IMR-90 (cell line): ENCODE measurements around the gene KMT2E. TPM values are rescaled to one million over a fixed set of nuclear protein-coding genes. Genes with fewer than 3 reads are reported as not detected.

ENCODE experiments used
- ATAC-seq: fragments of 200-7000 bp; cut with Tn5 transposase; 2 replicates; pipeline ENCODE4 v1.9.1; 2020; ENCODE audit warnings: low read depth, mild to moderate bottlenecking, moderate library complexity
- BruUV-seq: library from RNA; stranded (reverse); fragments of 400-500 nt; replicated peaks from 2 replicates; lab custom pipeline; 2021; lab: Mats Ljungman, UMichigan
- CTCF ChIA-PET: fragments of 300-600 bp; formaldehyde crosslinking; extraction: SDS; loops from one replicate; lab custom pipeline; 2021; ENCODE audit warnings: antibody characterized with exemption; lab: Yijun Ruan, JAX
- POLR2A ChIA-PET: fragments of 300-600 bp; sonication (Branson Sonifier 250); formaldehyde crosslinking; loops from one replicate; lab custom pipeline; 2022; ENCODE audit warnings: antibody characterized with exemption; ENCODE audit not compliant: unreplicated experiment; lab: Charles Lee
- DNase-seq: peaks from one replicate; pipeline ENCODE4 v3.0.0; 2013
- H2AFZ ChIP-seq: replicated peaks from 2 replicates; pipeline ENCODE3; 2013; ENCODE audit warnings: low read length, mild to moderate bottlenecking; ENCODE audit not compliant: poor library complexity
- H2AK5ac ChIP-seq: 2 replicates; pipeline ENCODE4 v1.6.1; 2013; ENCODE audit warnings: low read depth, low read length, inconsistent platforms
- H2AK9ac ChIP-seq: replicated peaks from 2 replicates; pipeline ENCODE3; 2013; ENCODE audit warnings: mild to moderate bottlenecking, low read depth, low read length, moderate library complexity; ENCODE audit not compliant: poor library complexity
- H2BK120ac ChIP-seq: 2 replicates; pipeline ENCODE4 v1.6.1; 2013; ENCODE audit warnings: low read depth, low read length, inconsistent platforms
- H2BK15ac ChIP-seq: 3 replicates; pipeline ENCODE4 v1.6.1; 2013; ENCODE audit warnings: low read depth, low read length, inconsistent platforms
- H2BK20ac ChIP-seq: 2 replicates; pipeline ENCODE4 v1.6.1; 2013; ENCODE audit warnings: low read depth, mild to moderate bottlenecking, inconsistent platforms, low read length, moderate library complexity
- H2BK5ac ChIP-seq: 2 replicates; pipeline ENCODE4 v1.6.1; 2013; ENCODE audit warnings: mild to moderate bottlenecking, low read depth, low read length, inconsistent platforms; ENCODE audit not compliant: poor library complexity, severe bottlenecking
- H3K14ac ChIP-seq: replicated peaks from 2 replicates; pipeline ENCODE4 v1.6.1; 2013; ENCODE audit warnings: low read depth, low read length, inconsistent platforms
- H3K18ac ChIP-seq: 2 replicates; pipeline ENCODE4 v1.6.1; 2013; ENCODE audit warnings: low read depth, low read length, control low read depth
- H3K23ac ChIP-seq: 2 replicates; pipeline ENCODE4 v1.6.1; 2013; ENCODE audit warnings: low read depth, low read length, inconsistent platforms
- H3K27ac ChIP-seq: 2 replicates; pipeline ENCODE4 v1.5.1; 2013; ENCODE audit warnings: mild to moderate bottlenecking, control low read depth, low read length; ENCODE audit not compliant: insufficient read depth
- H3K27me3 ChIP-seq: 2 replicates; pipeline ENCODE4 v1.6.1; 2013; ENCODE audit warnings: low read length; ENCODE audit not compliant: control insufficient read depth, insufficient read depth
- H3K36me3 ChIP-seq: 2 replicates; pipeline ENCODE4 v1.6.1; 2013; ENCODE audit warnings: low read length, mixed read lengths; ENCODE audit not compliant: control insufficient read depth, insufficient read depth
- H3K4ac ChIP-seq: 2 replicates; pipeline ENCODE4 v1.6.1; 2013; ENCODE audit warnings: low read depth, low read length, inconsistent platforms
- H3K4me1 ChIP-seq: 2 replicates; pipeline ENCODE4 v1.6.1; 2013; ENCODE audit warnings: low read length, mixed read lengths; ENCODE audit not compliant: control insufficient read depth, insufficient read depth
- H3K4me2 ChIP-seq: 2 replicates; pipeline ENCODE4 v1.6.1; 2013; ENCODE audit warnings: low read depth, mild to moderate bottlenecking, control low read depth, low read length, moderate library complexity
- H3K4me3 ChIP-seq: 2 replicates; pipeline ENCODE4 v1.5.1; 2013; ENCODE audit warnings: low read depth, mild to moderate bottlenecking, control low read depth, low read length, moderate library complexity; ENCODE audit not compliant: insufficient read depth
- H3K56ac ChIP-seq: 2 replicates; pipeline ENCODE4 v1.6.1; 2013; ENCODE audit warnings: low read length, inconsistent platforms; ENCODE audit not compliant: insufficient read depth; ENCODE audit errors: extremely low read depth
- H3K79me1 ChIP-seq, 2 experiments: 2 replicates each; pipeline ENCODE4 v1.6.1; 2013; ENCODE audit warnings: low read length in 2 of 2, inconsistent platforms in 1 of 2, low read depth in 1 of 2
- H3K9ac ChIP-seq: 2 replicates; pipeline ENCODE4 v1.6.1; 2013; ENCODE audit warnings: low read depth, low read length, control low read depth
- H3K9me1 ChIP-seq: 2 replicates; pipeline ENCODE4 v1.6.1; 2013; ENCODE audit warnings: low read length, inconsistent platforms; ENCODE audit not compliant: insufficient read depth
- H3K9me3 ChIP-seq: 2 replicates; pipeline ENCODE4 v1.6.1; 2013; ENCODE audit warnings: low read length; ENCODE audit not compliant: control insufficient read depth, insufficient read depth
- H4K20me1 ChIP-seq: 2 replicates; pipeline ENCODE4 v1.6.1; 2013; ENCODE audit warnings: low read length, inconsistent platforms; ENCODE audit not compliant: insufficient read depth
- H4K5ac ChIP-seq: 2 replicates; pipeline ENCODE4 v1.6.1; 2013; ENCODE audit warnings: mild to moderate bottlenecking, low read depth, low read length, control low read depth
- H4K8ac ChIP-seq, 2 experiments: 2 replicates each; pipeline ENCODE4 v1.6.1; 2013; ENCODE audit warnings: low read depth in 2 of 2, low read length in 2 of 2, control low read depth in 1 of 2, inconsistent platforms in 1 of 2
- H4K91ac ChIP-seq: 2 replicates; pipeline ENCODE4 v1.6.1; 2013; ENCODE audit warnings: low read depth, low read length, inconsistent platforms; ENCODE audit not compliant: insufficient read depth
- BHLHE40 ChIP-seq: fragments of 150-350 bp; IDR thresholded peaks from 2 replicates; pipeline ENCODE4 v1.6.1; 2016; ENCODE audit warnings: mild to moderate bottlenecking, low read depth, low read length
- FOS ChIP-seq: fragments of 150-350 bp; IDR thresholded peaks from 2 replicates; pipeline ENCODE4 v1.6.1; 2016; ENCODE audit warnings: low read depth, low read length
- MAFK ChIP-seq: IDR thresholded peaks from 2 replicates; pipeline ENCODE4 v1.6.1; 2012; ENCODE audit warnings: low read depth, low read length, improper control_type of control experiment
- MAZ ChIP-seq: IDR thresholded peaks from 2 replicates; pipeline ENCODE4 v1.6.1; 2012; ENCODE audit warnings: low read depth, mild to moderate bottlenecking, low read length, improper control_type of control experiment, moderate library complexity, borderline replicate concordance
- MXI1 ChIP-seq: IDR thresholded peaks from 2 replicates; pipeline ENCODE4 v1.6.1; 2012; ENCODE audit warnings: low read depth, mild to moderate bottlenecking, low read length, moderate library complexity, borderline replicate concordance
- NFE2L2 ChIP-seq: fragments of 150-350 bp; IDR thresholded peaks from 2 replicates; pipeline ENCODE4 v1.6.1; 2016; ENCODE audit warnings: low read depth, mild to moderate bottlenecking, low read length
- POLR2A ChIP-seq: IDR thresholded peaks from 2 replicates; pipeline ENCODE4 v1.6.1; 2012; ENCODE audit warnings: mild to moderate bottlenecking, low read depth, low read length
- RCOR1 ChIP-seq: IDR thresholded peaks from 2 replicates; pipeline ENCODE4 v1.6.1; 2012; ENCODE audit warnings: mild to moderate bottlenecking, low read length, improper control_type of control experiment; ENCODE audit not compliant: insufficient replicate concordance
- WGBS, 2 experiments: methylation state at CpG; one replicate each; pipeline versions ENCODE4 v1.1.5 to v1.1.7; 2013; ENCODE audit warnings: missing lambda C conversion rate in 2 of 2; ENCODE audit not compliant: insufficient read length in 1 of 2; ENCODE audit errors: extremely low coverage in 2 of 2; 5-methylcytosine and 5-hydroxymethylcytosine counted together
- dilution Hi-C: fragments of 300-500 bp; cut with HindIII; formaldehyde crosslinking; loops from one replicate; pipeline ENCODE4 v1.14.3; 2018; ENCODE audit warnings: low sequenced_read_pairs; ENCODE audit not compliant: unreplicated experiment
- in situ Hi-C: fragments of 300-500 bp; cut with MboI; formaldehyde crosslinking; loops from 3 replicates; pipeline ENCODE4 v1.14.3; 2019; ENCODE audit warnings: low sequenced_read_pairs, inconsistent platforms, mixed read lengths
- intact Hi-C: fragments of 100-400 bp; cut with micrococcal nuclease; formaldehyde crosslinking; loops from 2 replicates; pipeline ENCODE4 v1.10.0; 2022
- polyA plus RNA-seq, 3 experiments: library from polyadenylated mRNA; depleted of rRNA; stranded (reverse); fragments of >200 nt; gene quantifications; 2 replicates each; pipeline ENCODE4 v1.2.3, GENCODE V29; 2012; ENCODE audit warnings: low replicate concordance in 1 of 3
- total RNA-seq: library from RNA; depleted of rRNA; stranded (reverse); fragments of >200 nt; gene quantifications from 2 replicates; pipeline ENCODE4 v1.2.3, GENCODE V29; 2012
- TF ChIP-seq, protein P1 (sequence below): conservative IDR thresholded peaks from 2 replicates; pipeline ENCODE4 v1.5.1; 2012; ENCODE audit warnings: mild to moderate bottlenecking, low read depth, low read length, improper control_type of control experiment
- TF ChIP-seq, protein P2 (sequence below): fragments of 150-350 bp; IDR thresholded peaks from 2 replicates; pipeline ENCODE4 v1.6.1; 2017; ENCODE audit warnings: mild to moderate bottlenecking, antibody characterized with exemption, low read length, low read depth

The KMT2E gene
- total and polyA plus RNA-seq, 2 of the 4 experiments (the other 2 are of a cell fraction), result 16.8 to 79.2 TPM

DNA sequence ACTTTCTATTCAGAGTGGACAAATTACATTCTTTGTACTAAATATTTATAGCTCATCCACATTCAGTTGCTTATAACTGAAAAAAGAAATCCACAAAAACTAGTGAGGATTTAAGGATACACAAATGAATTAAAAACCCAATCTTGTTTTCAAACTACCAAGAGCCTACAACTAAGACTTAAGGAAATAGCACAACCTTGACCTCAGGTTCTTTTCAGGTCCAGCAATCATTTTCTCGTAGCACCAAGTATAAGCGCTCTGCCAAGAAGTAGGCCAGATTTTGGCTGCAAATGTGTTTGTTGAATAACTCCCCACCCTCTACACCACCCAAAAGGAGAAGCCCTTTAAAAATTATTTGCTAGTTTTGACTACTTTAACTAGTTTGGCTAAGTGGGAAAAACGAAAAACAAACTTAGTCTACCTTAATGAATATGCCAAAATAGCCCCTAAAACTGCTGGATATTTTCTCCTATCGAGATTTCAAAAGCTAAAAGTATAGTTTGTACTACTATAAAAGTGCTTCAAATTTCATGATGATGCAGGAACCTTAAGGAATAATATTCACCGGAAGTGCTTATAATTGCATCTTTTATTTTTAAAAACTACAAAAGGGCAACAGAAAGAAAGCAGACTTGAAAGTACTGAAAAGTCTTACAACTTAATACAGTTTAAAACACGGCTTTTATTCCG lies 2.7 kb upstream of the KMT2E start:
- POLR2A ChIA-PET, result interaction anchor here (0.6 kb wide), 4 partner anchors 56 to 326 kb away, joined by 6 to 18 read pairs (median 8); no protein-coding TSS in a partner anchor
- no peaks in the 10 kb centered on the region for H3K9me3 ChIP-seq
- no TSS peak for BruUV-seq
- H4K91ac ChIP-seq, result peak overlapping the region; percentile 72
- H2BK15ac ChIP-seq, result 0 out of 3 replicates have a peak overlapping the region, but pooled peaks have one; percentile 19
- peak overlapping the region; percentile 98 for H3K4me2 ChIP-seq
- intact Hi-C loops, result no loop called here
- no peak overlapping the region for H2AFZ ChIP-seq
- CTCF ChIA-PET, result interaction anchor here (0.6 to 1.0 kb wide), 2 partner anchors 31 to 46 kb away, joined by 4 to 6 read pairs; no protein-coding TSS in a partner anchor
- H3K27ac ChIP-seq, result peak overlapping the region; percentile 91
- peak overlapping the region; percentile 57; the same call in 1 of the 2 replicates for H4K5ac ChIP-seq
- TF ChIP-seq MAFK, result no peak
- TF ChIP-seq, protein P1, sequence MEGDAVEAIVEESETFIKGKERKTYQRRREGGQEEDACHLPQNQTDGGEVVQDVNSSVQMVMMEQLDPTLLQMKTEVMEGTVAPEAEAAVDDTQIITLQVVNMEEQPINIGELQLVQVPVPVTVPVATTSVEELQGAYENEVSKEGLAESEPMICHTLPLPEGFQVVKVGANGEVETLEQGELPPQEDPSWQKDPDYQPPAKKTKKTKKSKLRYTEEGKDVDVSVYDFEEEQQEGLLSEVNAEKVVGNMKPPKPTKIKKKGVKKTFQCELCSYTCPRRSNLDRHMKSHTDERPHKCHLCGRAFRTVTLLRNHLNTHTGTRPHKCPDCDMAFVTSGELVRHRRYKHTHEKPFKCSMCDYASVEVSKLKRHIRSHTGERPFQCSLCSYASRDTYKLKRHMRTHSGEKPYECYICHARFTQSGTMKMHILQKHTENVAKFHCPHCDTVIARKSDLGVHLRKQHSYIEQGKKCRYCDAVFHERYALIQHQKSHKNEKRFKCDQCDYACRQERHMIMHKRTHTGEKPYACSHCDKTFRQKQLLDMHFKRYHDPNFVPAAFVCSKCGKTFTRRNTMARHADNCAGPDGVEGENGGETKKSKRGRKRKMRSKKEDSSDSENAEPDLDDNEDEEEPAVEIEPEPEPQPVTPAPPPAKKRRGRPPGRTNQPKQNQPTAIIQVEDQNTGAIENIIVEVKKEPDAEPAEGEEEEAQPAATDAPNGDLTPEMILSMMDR, result no peak
- TF ChIP-seq NFE2L2, result no peak
- no peak for TF ChIP-seq POLR2A
- TF ChIP-seq BHLHE40, result no peak
- no peak for TF ChIP-seq RCOR1
- TF ChIP-seq, protein P2, sequence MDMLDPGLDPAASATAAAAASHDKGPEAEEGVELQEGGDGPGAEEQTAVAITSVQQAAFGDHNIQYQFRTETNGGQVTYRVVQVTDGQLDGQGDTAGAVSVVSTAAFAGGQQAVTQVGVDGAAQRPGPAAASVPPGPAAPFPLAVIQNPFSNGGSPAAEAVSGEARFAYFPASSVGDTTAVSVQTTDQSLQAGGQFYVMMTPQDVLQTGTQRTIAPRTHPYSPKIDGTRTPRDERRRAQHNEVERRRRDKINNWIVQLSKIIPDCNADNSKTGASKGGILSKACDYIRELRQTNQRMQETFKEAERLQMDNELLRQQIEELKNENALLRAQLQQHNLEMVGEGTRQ, result no peak
- TF ChIP-seq MXI1, result no peak
- no peak for TF ChIP-seq FOS
- no peak for TF ChIP-seq MAZ
- H3K18ac ChIP-seq, result peak overlapping the region; percentile 74; the same call in 1 of the 2 replicates
- H3K14ac ChIP-seq, result peak overlapping the region; percentile 96
- peak overlapping the region; percentile 97 for H3K23ac ChIP-seq
- peaks cover 0 to 25% of the 10 kb centered on the region in 2 experiments; a peak in 2 of 4 replicates for H3K79me1 ChIP-seq
- DNase-seq (peak; percentile 29), ATAC-seq (no peak)
- in situ Hi-C loops, result no loop called here
- H2BK20ac ChIP-seq, result peak overlapping the region; percentile 54; the same call in 1 of the 2 replicates
- H3K56ac ChIP-seq, result peak overlapping the region; percentile 98
- peaks cover 1% of the 10 kb centered on the region; the same call in 1 of the 2 replicates for H3K4me1 ChIP-seq
- peak overlapping the region; percentile 92 for H2BK5ac ChIP-seq
- peaks cover 4% of the 10 kb centered on the region; the same call in 1 of the 2 replicates for H3K9me1 ChIP-seq
- peak overlapping the region; percentile 92 for H3K4me3 ChIP-seq
- H3K4ac ChIP-seq, result peak overlapping the region; percentile 97
- peak overlapping the region; percentile 95 for H3K9ac ChIP-seq
- peaks cover 5% of the 10 kb centered on the region; the same call in 1 of the 2 replicates for H3K36me3 ChIP-seq
- H2AK9ac ChIP-seq, result no peak overlapping the region
- H3K27me3 ChIP-seq, result no peaks in the 10 kb centered on the region
- dilution Hi-C loops, result no loop called here
- H2AK5ac ChIP-seq, result peak overlapping the region; percentile 59; the same call in 1 of the 2 replicates
- WGBS, 2 experiments, result no CpG with 5 or more reads among the region's 7 CpGs
- H2BK120ac ChIP-seq, result peak overlapping the region; percentile 58
- H4K20me1 ChIP-seq, result peaks cover 48% of the 10 kb centered on the region
- peak overlapping the region; percentile 94 to 100; a peak in 3 of 4 replicates for H4K8ac ChIP-seq
